Colon (tissue), 2 donors: Measurements from ENCODE around the gene PGPEP1.

Experiments used
- FAIRE-seq: peaks from 2 replicates; lab custom pipeline; 2012; peaks lifted over from hg19 to GRCh38; lab: Jason Lieb, UNC
- donor health status: control.
- donor health status: control.

The PGPEP1 gene

DNA sequence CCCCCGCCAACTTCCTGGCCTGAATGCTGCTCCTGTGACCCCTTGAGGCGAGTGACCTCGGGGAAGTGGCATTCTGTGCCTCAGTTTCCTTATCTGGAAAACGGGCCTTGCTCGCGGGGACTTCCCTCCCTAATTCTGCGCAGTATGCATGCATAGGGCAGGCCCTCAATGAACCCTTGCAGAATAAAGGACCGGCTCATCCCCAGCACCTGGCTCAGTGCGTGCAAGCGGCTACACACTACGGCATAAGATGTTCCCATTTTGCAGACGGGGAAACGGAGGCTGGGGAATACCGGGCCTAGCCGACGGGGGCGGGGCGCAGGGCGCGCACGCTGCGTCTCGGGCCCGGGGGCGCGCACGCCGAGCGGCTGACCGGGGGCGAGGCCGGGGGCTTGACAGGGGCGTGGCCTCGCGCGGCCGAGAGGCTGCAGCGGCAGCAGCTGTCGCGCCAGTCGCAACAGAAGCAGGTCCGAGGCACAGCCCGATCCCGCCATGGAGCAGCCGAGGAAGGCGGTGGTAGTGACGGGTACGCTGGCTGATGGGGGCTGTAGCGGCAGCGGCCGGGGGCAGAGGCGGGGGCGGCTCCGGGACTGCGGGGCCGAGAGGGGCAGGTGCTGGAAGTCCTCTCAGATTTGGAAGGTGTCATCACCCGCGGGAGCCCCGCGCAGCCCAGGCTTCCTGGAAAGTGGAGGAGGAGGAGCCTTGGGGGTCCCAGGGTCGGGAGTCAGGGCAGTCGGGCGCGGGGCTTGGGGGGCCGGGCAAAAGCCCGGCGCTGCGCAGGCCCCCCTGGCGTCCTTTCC is at the start of gene PGPEP1:
Gene PGPEP1, plus strand, starts transcription at position 409 of the 800 bp plus-strand sequence. Its CDS starts 84 bp downstream, at position 493.
- FAIRE-seq, result no peak

DNA sequence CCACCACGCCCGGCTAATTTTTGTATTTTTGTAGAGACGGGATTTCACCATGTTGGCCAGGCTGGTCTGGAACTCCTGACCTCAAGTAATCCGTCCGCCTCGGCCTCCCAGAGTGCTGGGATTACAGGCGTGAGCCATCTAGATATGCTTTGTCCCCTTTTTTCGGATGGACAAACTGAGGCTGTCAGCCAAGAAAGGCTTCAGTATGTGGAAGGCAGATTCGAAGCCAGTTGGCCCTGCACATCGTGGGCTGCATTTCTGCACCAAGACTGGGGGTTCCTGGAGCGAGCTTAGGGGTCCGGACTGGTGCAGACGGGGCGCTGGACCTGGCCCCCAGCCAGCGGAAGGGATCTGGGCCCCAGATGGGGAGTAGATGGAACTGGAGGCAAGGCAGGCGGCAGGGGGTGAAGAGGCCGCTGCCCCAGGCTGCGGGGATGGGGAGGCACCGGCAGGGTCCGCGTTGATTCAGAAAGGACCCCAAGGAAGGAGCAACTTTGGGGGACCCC is 49.3 kb upstream of the PGPEP1 start:
- no peak for FAIRE-seq

DNA sequence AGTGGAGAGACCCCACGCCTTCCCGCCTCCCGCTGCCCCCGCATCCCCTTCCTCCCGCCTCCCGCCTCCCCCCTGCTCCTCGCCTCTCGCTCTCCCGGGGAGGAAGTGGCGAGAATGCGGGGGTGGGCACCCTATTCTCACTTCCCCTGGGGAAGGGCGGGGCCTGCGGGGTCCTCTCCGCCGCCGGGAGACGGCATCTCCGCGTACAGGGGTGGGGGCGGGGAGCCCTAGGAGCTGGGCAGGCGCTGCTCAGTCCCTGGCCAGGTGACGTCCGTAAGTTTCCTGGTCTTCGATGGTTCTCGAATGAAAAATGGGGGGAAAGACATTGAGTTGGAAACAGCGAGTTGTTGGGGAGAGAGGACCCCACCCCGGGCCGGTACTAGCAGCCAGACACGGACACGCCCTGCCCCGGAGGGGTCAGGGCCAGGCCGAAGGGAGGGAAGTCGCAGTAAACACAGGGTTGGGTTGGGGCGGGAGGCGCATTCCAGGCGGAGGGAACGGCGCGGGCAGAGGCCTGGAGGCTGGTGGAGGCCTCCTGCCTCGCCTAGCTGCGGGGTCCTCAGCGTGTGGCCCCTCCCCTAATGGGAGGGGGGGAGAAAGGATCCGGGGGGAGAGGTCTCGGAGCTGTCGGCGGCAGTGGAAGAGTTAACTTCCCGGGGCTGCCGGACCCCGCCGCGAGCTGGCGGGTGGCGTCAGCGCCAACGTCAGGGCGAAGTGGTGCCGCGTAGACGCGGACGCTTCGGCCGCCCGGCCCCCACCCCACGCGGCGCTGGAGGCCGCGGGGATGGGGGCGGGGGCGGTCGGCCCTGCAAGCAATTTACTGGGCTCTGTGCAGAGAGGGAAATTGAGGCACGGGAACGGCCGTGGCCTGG is 48.6 kb upstream of the PGPEP1 start:
- FAIRE-seq, result no peak

GRCh38 chr19:18292462-18292809 is 48.0 kb upstream of the PGPEP1 start:
- no peak for FAIRE-seq

DNA sequence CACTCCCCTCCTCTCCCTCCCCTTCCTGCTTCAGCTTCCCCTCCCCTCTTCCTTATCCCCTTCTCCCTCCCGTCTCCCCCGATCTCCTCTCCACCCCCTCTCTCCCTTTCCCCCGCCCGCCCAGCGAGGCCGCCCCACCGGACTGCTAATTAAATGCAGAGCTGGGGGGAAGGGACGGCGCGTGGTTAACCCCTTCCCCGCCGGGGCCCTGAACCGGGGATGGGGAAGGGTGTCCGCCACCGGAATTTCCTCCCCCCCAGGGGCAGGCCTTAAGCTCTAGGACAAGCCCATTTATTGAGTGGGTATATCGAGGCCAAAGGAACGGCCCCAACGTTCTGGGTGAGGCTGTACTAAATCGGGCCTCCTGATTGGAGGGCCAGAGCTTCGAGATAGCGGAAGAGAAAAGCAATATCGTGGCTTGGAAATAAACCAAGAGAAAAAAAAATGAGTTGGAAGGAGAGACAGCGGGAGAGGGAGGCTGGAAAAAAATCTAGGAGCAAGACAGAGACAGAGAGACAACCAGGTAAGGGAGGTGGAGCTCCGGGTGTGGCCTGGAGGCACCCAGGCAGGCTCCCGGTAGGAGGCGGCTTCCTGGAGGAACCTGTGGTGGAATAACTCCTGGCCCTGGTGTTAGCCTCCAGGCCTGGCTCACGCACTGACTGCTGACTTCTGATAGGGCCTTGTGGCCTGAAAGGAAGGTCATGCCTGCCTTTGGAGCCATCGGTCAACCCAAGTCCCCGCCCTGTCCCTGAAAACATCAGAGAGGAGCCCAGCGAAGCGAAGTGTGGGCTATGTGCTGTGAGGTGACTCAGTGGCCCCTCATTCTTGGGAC is 47.4 kb upstream of the PGPEP1 start:
- no peak for FAIRE-seq

DNA sequence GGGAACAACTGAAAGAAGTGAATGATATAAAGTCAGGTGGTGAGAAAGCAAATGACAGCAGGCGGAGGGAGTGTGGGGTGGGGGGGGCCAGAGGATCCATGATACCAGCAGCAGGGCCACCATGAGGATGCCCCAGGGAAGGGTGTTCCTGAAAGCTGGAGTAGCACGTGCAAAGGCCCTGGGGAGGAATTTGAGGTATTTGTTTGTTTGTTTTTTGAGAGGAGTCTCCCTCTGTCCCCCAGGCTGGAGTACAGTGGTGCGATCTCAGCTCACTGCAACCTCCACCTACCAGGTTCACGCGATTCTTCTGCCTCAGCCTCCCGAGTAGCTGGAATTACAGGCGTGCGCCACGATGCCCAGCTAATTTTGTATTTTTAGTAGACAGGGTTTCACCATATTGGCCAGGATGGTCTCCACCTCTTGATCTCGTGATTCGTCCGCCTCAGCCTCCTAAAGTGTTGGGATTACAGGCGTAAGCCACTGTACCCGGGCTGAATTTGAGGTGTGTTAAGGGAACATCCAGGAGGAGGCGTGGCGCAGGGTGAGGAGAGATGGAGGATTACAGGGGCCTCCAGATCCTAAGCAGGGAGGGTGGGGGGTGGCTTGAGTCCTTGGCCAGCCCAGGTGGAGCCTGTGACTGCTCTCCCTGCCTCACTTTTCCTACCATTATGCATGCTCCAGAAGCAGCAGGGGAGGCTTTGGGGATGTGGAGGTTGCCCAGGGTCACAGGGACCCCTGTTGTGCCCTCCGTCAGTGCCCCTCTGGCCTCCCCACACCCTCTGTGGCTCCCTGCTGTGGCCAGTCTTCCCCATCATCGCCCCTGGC is 46.5 kb upstream of the PGPEP1 start:
- FAIRE-seq, result no peak

- no peak for FAIRE-seq
Measured at GRCh38 chr19:18294467-18294864, 45.9 kb upstream of the PGPEP1 start.

GRCh38 chr19:18295034-18295451 is 45.4 kb upstream of the PGPEP1 start:
- FAIRE-seq, result no peak

GRCh38 chr19:18297308-18297707 is 43.1 kb upstream of the PGPEP1 start:
- no peak for FAIRE-seq

DNA sequence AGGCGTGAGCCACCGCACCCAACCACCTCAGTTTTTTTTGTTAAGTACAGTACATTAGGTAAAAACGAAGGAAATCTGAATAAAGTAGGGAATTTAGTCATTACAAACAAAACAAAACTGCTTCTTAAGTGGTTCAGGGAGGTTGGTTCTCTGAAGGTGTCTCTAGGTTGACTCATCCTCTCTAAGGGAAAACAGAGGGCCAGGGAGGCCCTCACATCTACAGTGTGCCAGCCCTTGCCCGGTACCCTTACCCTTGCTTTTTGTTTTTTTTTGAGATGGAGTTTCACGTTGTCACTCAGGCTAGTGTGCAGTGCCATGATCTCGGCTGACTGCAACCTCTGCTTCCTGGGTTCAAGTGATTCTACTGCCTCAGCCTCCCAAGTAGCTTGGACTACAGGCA is 41.8 kb upstream of the PGPEP1 start:
- no peak for FAIRE-seq

GRCh38 chr19:18299654-18300053 is 40.7 kb upstream of the PGPEP1 start:
- FAIRE-seq, result no peak

- no peak for FAIRE-seq
Measured at GRCh38 chr19:18300930-18301717, 39.3 kb upstream of the PGPEP1 start.

GRCh38 chr19:18301718-18302111 is 38.7 kb upstream of the PGPEP1 start:
- no peak for FAIRE-seq

DNA sequence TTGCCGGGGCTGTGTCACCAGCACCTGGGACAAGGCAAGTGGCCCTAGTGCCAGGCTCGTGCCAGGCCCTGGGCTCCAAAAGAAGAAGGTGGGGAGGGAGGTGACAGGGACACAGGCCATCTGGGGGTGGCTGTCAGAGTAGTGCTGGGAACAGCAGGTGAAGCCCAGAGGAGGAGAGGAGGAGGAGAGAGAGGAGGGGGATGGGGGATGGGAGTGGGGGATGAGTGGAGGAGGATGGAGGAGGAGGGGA is 36.3 kb upstream of the PGPEP1 start:
- no peak for FAIRE-seq

- no peak for FAIRE-seq
Measured at GRCh38 chr19:18304458-18305310, 35.7 kb upstream of the PGPEP1 start.

- FAIRE-seq, result no peak
Measured at GRCh38 chr19:18306209-18306887, 34.0 kb upstream of the PGPEP1 start.

DNA sequence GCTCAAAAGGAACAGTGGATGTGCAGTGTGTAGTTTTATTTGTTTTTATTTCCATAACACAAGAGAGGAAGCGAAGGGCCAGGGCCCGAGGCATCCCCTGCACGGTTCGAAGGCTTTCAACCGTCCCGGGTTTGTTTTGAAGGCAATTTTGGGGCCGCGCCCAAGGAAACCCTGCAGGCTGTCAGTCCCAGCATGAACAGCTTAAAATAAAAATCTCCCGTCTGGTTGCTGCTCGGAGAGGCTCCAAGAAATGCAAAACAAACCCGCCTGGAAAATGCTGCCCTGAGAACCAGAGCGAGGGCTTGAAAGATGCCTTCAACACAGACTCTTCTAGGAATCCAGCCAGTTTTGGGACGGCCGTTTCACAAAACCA is 33.5 kb upstream of the PGPEP1 start:
- FAIRE-seq, result no peak

DNA sequence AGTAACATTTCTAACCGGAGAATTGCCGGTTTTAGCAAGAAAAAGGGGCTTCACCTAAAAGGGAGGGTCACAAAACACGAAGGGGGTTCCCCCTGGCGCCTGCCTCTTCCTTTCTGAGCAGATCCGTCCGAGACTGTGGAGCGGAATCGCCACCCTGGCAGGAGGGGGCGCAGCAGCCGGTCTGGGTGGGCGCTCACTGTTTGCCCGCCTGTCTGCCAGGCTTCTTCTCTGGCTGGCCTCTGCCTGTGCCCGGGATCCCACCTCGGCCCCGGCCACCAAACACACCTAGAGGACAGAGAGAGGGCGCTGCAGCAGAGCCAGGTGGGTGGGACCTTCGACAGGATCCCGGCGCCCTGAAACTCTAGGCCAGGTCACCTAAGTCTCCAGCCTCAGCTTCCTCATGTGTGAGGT is 33.1 kb upstream of the PGPEP1 start:
- FAIRE-seq, result no peak
